Erythroblast (primary cell): ENCODE results near the gene SUGCT.

ENCODE experiments used
- GATA1 ChIP-seq: IDR thresholded peaks from 2 replicates; pipeline ENCODE4 v1.6.1; 2011; ENCODE audit warnings: low read depth, mild to moderate bottlenecking, control low read depth, low read length, moderate library complexity
- POLR2A ChIP-seq: IDR thresholded peaks from 2 replicates; pipeline ENCODE4 v1.6.1; 2011; ENCODE audit warnings: mild to moderate bottlenecking, low read length

GRCh38 chr7:40824461-40824860, 689.7 kb downstream of the SUGCT start:
- TF ChIP-seq POLR2A (no peak), GATA1 (no peak)
